Chondrocyte (in vitro differentiated cells): Measurements from ENCODE around the gene NPW. TPM values are rescaled to one million over a fixed set of nuclear protein-coding genes. Genes with fewer than 3 reads are reported as not detected.
A peak's percentile ranks its signal among the peaks of the same experiment; 100 is the strongest.

Experiments used
- DNase-seq: peaks from one replicate; pipeline ENCODE4 v3.0.0; 2021; ENCODE audit warnings: mixed read lengths, low spot score
- H3K27ac Mint-ChIP-seq: one replicate; pipeline ENCODE4 v1.8.0; 2021; ENCODE audit warnings: mild to moderate bottlenecking, moderate library complexity, mixed read lengths; ENCODE audit not compliant: unreplicated experiment
- H3K27me3 Mint-ChIP-seq: 2 replicates; pipeline ENCODE4 v1.8.0; 2021; ENCODE audit warnings: low read depth, mixed read lengths
- H3K36me3 Mint-ChIP-seq: 2 replicates; pipeline ENCODE4 v1.8.0; 2021; ENCODE audit warnings: low read depth, mixed read lengths
- H3K4me1 Mint-ChIP-seq: 2 replicates; pipeline ENCODE4 v1.8.0; 2021; ENCODE audit warnings: low read depth, mild to moderate bottlenecking, mixed read lengths
- H3K4me3 Mint-ChIP-seq: one replicate; pipeline ENCODE4 v1.8.0; 2021; ENCODE audit warnings: mild to moderate bottlenecking, moderate library complexity, mixed read lengths; ENCODE audit not compliant: unreplicated experiment
- H3K9me3 Mint-ChIP-seq: 2 replicates; pipeline ENCODE4 v1.8.0; 2021; ENCODE audit warnings: low read depth, mixed read lengths
- total RNA-seq: library from RNA; stranded (reverse); gene quantifications from 3 replicates; pipeline ENCODE4 v1.2.1, GENCODE V29; 2021
- TF ChIP-seq, protein P1 (sequence below): fragments of 200-600 bp; sonication (generic); IDR thresholded peaks from 2 replicates; pipeline ENCODE4 v1.5.0; 2021; ENCODE audit warnings: antibody characterized with exemption, mild to moderate bottlenecking, moderate library complexity

Gene NPW
- total RNA-seq, 1 donor from 2014 or later: 2.5 TPM

DNA sequence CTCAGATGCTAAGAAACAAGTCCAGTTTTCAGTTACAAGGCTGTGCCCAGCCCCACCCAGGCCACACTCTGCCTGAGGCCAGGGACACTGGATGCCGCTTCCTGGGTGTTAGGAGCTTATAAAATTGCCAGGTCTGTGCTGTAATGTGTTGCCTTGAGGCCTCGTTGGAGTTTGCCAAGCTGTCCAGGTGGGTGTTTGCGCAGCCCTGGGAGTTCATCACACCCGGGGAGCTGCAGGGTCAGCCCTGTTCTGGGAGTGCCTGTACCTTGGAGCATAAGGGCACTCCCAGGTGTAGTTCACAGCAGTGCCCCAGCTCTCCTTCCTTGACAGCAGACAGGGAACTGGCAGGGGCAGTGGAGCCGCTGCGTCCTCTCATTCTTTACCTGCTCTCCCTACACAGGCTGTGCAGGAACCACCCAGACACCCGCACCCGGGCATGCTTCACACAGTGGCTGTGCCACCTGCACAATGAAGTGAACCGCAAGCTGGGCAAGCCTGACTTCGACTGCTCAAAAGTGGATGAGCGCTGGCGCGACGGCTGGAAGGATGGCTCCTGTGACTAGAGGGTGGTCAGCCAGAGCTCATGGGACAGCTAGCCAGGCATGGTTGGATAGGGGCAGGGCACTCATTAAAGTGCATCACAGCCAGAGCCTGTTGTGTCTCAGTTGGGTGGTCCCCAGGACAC is 34.0 kb upstream of the NPW start:
- DNase-seq: no peak
- Mint-ChIP-seq H3K27ac (no peak overlapping the region), H3K4me1 (peaks cover 15% of the 10 kb centered on the region), H3K27me3 (peaks cover 11% of the 10 kb centered on the region), H3K9me3 (no peaks in the 10 kb centered on the region), H3K4me3 (peak overlapping the region; percentile 80), H3K36me3 (peaks cover 2% of the 10 kb centered on the region)
- TF ChIP-seq, protein P1, sequence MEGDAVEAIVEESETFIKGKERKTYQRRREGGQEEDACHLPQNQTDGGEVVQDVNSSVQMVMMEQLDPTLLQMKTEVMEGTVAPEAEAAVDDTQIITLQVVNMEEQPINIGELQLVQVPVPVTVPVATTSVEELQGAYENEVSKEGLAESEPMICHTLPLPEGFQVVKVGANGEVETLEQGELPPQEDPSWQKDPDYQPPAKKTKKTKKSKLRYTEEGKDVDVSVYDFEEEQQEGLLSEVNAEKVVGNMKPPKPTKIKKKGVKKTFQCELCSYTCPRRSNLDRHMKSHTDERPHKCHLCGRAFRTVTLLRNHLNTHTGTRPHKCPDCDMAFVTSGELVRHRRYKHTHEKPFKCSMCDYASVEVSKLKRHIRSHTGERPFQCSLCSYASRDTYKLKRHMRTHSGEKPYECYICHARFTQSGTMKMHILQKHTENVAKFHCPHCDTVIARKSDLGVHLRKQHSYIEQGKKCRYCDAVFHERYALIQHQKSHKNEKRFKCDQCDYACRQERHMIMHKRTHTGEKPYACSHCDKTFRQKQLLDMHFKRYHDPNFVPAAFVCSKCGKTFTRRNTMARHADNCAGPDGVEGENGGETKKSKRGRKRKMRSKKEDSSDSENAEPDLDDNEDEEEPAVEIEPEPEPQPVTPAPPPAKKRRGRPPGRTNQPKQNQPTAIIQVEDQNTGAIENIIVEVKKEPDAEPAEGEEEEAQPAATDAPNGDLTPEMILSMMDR: no peak

DNA sequence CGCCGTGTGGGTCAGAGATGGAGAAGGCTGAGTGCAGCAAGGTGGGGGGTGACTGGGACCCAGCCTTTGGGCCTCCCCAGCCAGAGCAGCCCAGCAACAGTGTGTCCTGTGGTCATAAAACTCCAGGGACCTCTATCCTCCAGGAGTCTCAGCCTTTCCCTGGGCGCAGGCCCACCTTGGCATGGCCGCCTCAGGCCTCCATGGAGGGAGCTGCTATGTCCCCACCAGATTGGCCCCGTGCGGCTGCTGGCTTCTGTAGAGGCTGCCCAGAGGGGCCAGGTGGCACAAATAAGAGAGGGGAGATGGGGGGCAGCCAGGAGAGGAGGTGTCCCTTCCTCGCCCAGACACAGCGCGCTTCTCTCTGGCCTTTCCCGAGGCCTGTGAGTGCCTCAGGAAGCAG is 32.4 kb upstream of the NPW start:
- no peak overlapping the region for H3K27ac Mint-ChIP-seq
- peaks cover 2% of the 10 kb centered on the region for H3K36me3 Mint-ChIP-seq
- no peaks in the 10 kb centered on the region for H3K9me3 Mint-ChIP-seq
- no peak for DNase-seq
- H3K4me3 Mint-ChIP-seq: no peak overlapping the region
- peaks cover 14% of the 10 kb centered on the region for H3K27me3 Mint-ChIP-seq
- peaks cover 18% of the 10 kb centered on the region for H3K4me1 Mint-ChIP-seq
- TF ChIP-seq, protein P1: no peak

DNA sequence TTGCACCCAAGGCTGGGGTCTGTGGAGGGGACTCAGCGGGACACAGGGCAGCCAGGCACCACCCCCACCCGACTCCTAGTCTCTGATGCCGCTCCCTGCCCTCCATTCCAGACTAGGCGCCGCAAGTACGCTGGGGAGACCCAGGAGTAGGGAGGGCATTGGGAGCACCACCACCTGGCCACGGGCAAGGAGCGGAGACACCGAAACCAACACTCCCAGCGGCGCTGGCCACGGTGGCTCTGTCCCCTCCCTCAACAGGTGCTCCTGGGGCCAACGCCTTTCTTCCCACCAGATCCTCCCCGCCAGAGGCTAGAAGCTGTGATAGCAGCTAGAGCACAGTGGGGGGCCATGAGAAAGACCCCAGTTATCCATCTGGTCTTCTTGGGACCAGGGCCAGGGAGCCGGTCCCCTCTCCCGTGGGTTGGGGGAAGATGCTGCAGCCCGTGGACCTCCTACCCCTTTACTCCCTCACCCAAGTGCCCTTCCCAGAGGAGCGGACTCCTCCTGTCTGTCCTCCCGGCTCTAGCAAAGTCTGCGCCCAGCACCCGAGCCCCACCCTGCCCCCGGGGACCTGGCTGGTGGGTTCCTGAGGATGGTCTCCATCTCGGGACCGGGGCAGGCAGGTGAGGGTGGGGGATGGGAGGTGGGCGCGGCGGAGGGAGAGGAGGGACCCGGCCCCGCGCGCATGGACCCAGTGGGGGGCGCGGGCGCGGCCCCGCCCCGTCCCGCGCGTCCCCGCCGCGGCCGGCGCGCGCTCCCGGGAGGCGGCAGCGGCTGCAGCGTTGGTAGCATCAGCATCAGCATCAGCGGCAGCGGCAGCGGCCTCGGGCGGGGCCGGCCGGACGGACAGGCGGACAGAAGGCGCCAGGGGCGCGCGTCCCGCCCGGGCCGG is 30.1 kb upstream of the NPW start, which contains the start of gene SYNGR3:
TSS of gene SYNGR3 (plus strand) at position 762 of the 892 bp plus-strand sequence. CDS start 133 bp downstream, outside the sequence.
- H3K36me3 Mint-ChIP-seq: peaks cover 2% of the 10 kb centered on the region
- H3K4me1 Mint-ChIP-seq: peaks cover 14% of the 10 kb centered on the region
- H3K27me3 Mint-ChIP-seq: peaks cover 14% of the 10 kb centered on the region
- H3K4me3 Mint-ChIP-seq: peak within 1 kb of the TSS; percentile 16
- no peak within 1 kb of the TSS for H3K27ac Mint-ChIP-seq
- TF ChIP-seq, protein P1: no peak
- DNase-seq: no peak
- no peaks in the 10 kb centered on the region for H3K9me3 Mint-ChIP-seq

DNA sequence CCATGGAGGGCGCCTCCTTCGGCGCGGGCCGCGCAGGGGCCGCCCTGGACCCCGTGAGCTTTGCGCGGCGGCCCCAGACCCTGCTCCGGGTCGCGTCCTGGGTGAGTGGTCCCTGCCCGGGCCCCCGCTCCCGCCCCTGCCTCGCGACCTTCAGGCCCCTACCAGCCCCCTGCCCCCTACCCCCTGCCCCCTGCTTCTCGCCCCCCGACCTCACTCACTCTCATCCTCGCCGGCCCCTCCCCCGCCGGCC is 29.6 kb upstream of the NPW start:
- no peak for DNase-seq
- Mint-ChIP-seq H3K36me3 (peaks cover 2% of the 10 kb centered on the region), H3K27me3 (peaks cover 14% of the 10 kb centered on the region), H3K4me3 (no peak overlapping the region), H3K9me3 (no peaks in the 10 kb centered on the region), H3K4me1 (peaks cover 9% of the 10 kb centered on the region), H3K27ac (no peak overlapping the region)
- TF ChIP-seq, protein P1: no peak

DNA sequence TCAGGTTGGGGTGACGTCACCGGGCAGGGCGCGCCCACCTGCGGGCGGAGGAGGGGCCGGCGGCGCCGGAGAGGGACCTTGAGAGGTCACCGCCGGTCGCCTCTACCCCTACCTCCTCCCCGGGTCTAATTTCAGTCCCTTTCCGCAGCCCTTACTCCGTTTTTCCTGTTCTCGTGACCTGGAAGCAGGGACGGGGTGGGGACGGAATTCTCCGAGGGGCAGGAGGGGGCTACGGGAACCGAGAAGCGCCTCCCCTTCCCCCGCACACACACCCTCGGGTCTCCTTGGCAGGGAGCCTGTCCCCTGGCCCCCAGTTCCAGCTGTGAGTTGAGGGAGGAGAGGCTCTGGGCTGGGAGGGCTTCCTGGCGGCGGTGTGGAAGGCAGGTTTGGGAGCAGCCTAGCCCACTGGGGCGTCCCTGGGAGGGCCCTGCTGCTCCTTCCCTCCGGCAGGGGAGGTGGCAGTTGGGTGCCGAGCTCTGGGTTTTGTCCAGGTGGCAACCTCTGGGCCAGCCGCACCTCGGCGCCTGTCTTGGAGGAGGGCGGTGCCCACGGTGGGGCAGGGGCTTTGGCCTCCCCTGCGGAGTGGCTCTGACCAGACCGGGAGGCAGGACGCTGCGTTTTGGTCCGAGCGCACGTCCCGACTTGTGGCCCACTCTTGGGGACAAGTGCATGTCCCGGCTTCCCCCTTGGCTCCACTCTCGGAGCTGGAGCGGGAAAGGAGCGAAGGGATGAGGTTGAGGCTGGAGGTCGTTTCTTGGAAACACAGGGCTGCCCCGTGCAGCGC is 29.0 kb upstream of the NPW start:
- Mint-ChIP-seq H3K36me3 (peaks cover 4% of the 10 kb centered on the region), H3K9me3 (no peaks in the 10 kb centered on the region), H3K27me3 (peaks cover 14% of the 10 kb centered on the region), H3K4me3 (peak overlapping the region; percentile 6), H3K4me1 (peaks cover 5% of the 10 kb centered on the region), H3K27ac (no peak overlapping the region)
- TF ChIP-seq, protein P1: no peak
- no peak for DNase-seq
